ENCODE measurements around the gene EXOC4.

GRCh38 chr7:133828906-133829305 lies 576.0 kb downstream of the EXOC4 start:
- TF ChIP-seq CTCF (IDR thresholded peaks at IDR 0.05): no peak
- TF ChIP-seq POLR2A (IDR thresholded peaks at IDR 0.05): no peak
- no peak for TF ChIP-seq POLR2AphosphoS5 (IDR thresholded peaks at IDR 0.05)

Data from transverse colon (tissue), 4 donors.